Large intestine (tissue), 3 donors: ENCODE results near the gene DPP10. TPM values are rescaled to one million over a fixed set of nuclear protein-coding genes. Genes with fewer than 3 reads are reported as not detected.

Source experiments
- DNase-seq, 2 donors: peaks; one replicate each; pipeline versions ENCODE4 v3.0.0 to v3.0.0-alpha.2; 2013
- H3K27ac ChIP-seq: one replicate; pipeline ENCODE4 v1.5.1; 2013; ENCODE audit warnings: low read length
- H3K27me3 ChIP-seq: 2 replicates; pipeline ENCODE4 v1.6.1; 2013; ENCODE audit warnings: low read length; ENCODE audit not compliant: control insufficient read depth, insufficient read depth
- H3K36me3 ChIP-seq: 2 replicates; pipeline ENCODE4 v1.6.1; 2013; ENCODE audit warnings: low read length; ENCODE audit not compliant: control insufficient read depth, insufficient read depth
- H3K4me1 ChIP-seq: one replicate; pipeline ENCODE4 v1.6.1; 2013; ENCODE audit warnings: low read length; ENCODE audit not compliant: control insufficient read depth, insufficient read depth
- H3K4me3 ChIP-seq: one replicate; pipeline ENCODE4 v1.5.1; 2013; ENCODE audit warnings: low read length
- H3K9me3 ChIP-seq: one replicate; pipeline ENCODE4 v1.6.1; 2013; ENCODE audit warnings: mild to moderate bottlenecking, low read depth, low read length, moderate library complexity; ENCODE audit not compliant: control insufficient read depth
- WGBS: methylation state at CpG from one replicate; pipeline ENCODE4 v1.1.5; 2013; ENCODE audit warnings: low lambda C conversion rate; ENCODE audit not compliant: insufficient coverage; 5-methylcytosine and 5-hydroxymethylcytosine counted together
- polyA plus RNA-seq: library from polyadenylated mRNA; unstranded; fragments of 120-200 nt; gene quantifications from one replicate; pipeline ENCODE4 v1.2.1, GENCODE V29; 2013

The DPP10 gene
- polyA plus RNA-seq, 1 donor = 17.3 TPM

DNA sequence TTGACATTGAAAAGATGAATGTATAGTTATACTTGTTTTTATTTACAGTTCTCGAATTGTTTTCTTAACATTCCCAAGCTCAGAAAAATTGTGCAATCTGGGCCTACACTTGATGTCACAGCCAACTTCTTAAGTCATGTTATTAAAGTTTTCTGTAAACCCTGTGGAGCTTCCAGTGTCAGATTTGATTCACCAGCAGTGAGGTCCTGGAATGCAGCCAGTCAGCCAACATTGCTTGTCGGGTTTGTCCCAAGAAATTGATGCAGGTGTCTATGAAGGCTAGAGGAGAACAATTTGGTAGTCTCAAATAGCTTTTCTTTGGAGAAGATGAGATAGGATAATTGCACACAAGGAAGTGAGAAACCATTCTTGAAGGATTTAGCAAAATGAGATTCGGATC is 732.2 kb downstream of the DPP10 start:
- Histone ChIP-seq H3K36me3 (peaks cover 2% of the 10 kb centered on the region), H3K4me3 (no peak overlapping the region), H3K27ac (no peak overlapping the region), H3K4me1 (no peaks in the 10 kb centered on the region), H3K27me3 (no peaks in the 10 kb centered on the region), H3K9me3 (no peaks in the 10 kb centered on the region)
- no peak for DNase-seq
- WGBS = no CpG with 5 or more reads among the region's 3 CpGs

DNA sequence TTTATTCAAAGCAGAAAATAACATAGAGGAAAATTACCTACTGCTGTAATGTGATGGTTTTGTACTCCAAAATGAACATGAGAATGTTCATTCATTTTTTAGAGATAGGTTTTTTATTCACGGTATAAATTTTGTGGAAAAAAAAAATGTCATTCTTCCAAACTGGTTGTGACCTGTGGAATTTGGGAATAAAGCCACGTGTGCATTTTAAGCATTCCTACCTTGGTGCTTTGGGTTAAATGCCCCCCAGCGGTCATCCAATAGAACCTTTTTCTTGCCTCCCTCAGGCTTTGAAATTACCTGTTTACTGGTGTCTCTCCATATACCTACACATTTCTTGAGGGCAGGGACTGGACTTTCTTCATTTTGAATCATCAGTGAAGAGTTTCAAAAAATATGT is 740.7 kb downstream of the DPP10 start:
- Histone ChIP-seq H3K36me3 (no peaks in the 10 kb centered on the region), H3K4me3 (no peak overlapping the region), H3K27me3 (no peaks in the 10 kb centered on the region), H3K9me3 (peaks cover 3% of the 10 kb centered on the region), H3K4me1 (no peaks in the 10 kb centered on the region), H3K27ac (no peak overlapping the region)
- no peak for DNase-seq
- WGBS = no CpG with 5 or more reads among the region's 3 CpGs

DNA sequence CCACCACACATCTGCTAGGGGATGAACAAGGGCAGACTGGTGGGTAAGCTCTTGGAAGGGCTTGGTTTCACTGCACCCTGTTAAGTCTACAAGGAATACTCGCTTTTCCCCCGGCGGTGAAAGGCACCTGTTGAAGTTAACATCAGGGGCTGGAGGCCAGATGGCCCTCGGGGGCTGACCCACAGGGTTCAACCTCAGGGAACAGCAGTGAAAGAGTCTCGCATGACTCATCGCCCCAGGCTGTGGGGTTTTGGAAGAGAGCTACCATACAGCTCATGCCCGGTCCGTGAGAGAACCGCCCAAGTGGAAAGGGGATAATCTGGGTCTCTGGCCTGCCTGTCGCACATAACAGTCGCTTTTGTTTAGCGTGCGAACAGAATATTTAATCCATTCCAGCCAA is 748.0 kb downstream of the DPP10 start:
- H3K36me3 ChIP-seq = peaks cover 3% of the 10 kb centered on the region
- H3K9me3 ChIP-seq = peaks cover 3% of the 10 kb centered on the region
- H3K4me3 ChIP-seq = no peak overlapping the region
- no peaks in the 10 kb centered on the region for H3K4me1 ChIP-seq
- no peak overlapping the region for H3K27ac ChIP-seq
- no CpG with 5 or more reads among the region's 13 CpGs for WGBS
- DNase-seq = no peak
- H3K27me3 ChIP-seq = no peaks in the 10 kb centered on the region

DNA sequence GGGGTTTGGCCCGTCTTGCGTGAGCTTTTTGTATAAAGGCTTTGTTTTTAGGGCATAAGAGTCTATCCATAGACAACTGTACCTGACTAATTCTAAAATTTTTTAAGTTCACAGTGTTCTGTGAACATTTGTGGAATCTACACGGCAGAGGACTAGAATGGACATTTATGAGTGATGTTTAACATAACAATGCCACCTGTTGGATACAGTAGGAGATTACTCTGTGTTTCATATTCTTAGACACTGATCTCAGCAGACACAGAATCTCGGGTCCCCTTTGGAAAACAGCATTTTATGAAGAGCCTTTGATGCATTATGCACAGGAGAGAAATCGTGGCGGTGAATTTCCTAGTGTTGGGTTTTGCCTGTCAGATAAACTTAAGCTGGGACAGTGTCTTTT is 752.2 kb downstream of the DPP10 start:
- no peak overlapping the region for H3K27ac ChIP-seq
- H3K27me3 ChIP-seq = no peaks in the 10 kb centered on the region
- WGBS = 40% methylated on average over 1 of the region's 6 CpGs
- H3K4me1 ChIP-seq = no peaks in the 10 kb centered on the region
- DNase-seq = no peak
- no peaks in the 10 kb centered on the region for H3K9me3 ChIP-seq
- peaks cover 3% of the 10 kb centered on the region for H3K36me3 ChIP-seq
- no peak overlapping the region for H3K4me3 ChIP-seq

DNA sequence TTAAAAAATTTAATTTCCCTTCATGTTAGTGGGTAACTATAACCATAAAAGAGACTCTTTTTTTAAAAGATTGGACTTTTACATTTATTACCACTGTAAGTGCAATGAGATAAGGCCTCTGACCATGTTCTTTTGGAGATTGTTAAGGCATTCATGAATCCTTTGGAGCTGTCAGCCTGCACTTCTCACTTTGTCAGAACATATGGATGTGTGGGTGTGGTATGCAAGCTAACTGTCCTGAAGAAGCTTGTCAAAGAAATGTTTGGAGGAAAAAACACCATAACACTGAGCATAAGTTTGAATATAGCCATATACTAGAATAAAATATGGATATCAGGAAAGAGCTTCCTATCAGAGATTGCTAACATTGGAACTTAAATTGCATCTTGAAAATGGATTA is 754.1 kb downstream of the DPP10 start:
- H3K27me3 ChIP-seq = no peaks in the 10 kb centered on the region
- H3K36me3 ChIP-seq = no peaks in the 10 kb centered on the region
- no peak overlapping the region for H3K4me3 ChIP-seq
- H3K27ac ChIP-seq = no peak overlapping the region
- DNase-seq = no peak
- no peaks in the 10 kb centered on the region for H3K9me3 ChIP-seq
- H3K4me1 ChIP-seq = no peaks in the 10 kb centered on the region

DNA sequence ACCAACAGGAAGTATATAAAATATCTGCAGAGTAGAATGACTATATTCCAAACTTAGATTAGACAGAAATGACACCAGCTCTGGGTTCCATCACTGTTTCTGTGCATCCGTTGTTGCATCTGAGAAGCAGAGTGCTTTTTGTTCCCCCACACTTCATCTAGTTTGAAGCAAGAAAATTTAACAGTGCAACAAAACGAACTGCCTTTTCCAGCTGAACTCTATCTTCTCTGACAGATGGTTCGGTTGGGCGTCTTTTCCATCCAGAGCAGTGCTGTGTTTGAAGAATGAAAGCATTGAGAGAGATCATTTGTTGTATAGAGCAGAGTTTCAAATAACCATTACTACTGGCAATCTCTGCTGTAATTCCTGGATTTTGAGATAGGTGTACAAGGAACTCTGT is 757.5 kb downstream of the DPP10 start:
- H3K27me3 ChIP-seq = no peaks in the 10 kb centered on the region
- H3K9me3 ChIP-seq = no peaks in the 10 kb centered on the region
- H3K4me1 ChIP-seq = no peaks in the 10 kb centered on the region
- no peaks in the 10 kb centered on the region for H3K36me3 ChIP-seq
- WGBS = no CpG with 5 or more reads among the region's 4 CpGs
- H3K27ac ChIP-seq = no peak overlapping the region
- no peak for DNase-seq
- H3K4me3 ChIP-seq = no peak overlapping the region

DNA sequence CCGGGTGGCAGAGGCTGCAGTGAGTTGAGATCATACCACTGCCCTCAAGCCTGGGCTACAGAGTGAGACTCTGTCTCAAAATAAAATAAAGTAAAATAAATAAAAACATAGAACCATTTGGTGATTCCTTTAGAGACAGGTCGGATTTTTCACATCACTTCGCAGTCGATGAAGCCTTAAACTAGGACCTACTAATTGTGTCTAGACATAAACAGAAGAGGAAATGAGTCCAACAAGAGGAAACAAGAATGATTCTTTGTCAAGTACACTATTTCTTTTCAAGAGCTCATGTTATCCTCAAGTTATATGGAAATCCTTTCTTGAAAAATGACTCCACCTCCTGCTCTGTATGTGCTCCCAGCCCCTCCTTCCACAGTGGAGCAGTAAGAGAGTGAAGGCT is 758.9 kb downstream of the DPP10 start:
- Histone ChIP-seq H3K9me3 (no peaks in the 10 kb centered on the region), H3K4me1 (no peaks in the 10 kb centered on the region), H3K27ac (no peak overlapping the region), H3K4me3 (no peak overlapping the region), H3K27me3 (no peaks in the 10 kb centered on the region), H3K36me3 (no peaks in the 10 kb centered on the region)
- DNase-seq = no peak
- 100% methylated on average over 2 of the region's 4 CpGs for WGBS

DNA sequence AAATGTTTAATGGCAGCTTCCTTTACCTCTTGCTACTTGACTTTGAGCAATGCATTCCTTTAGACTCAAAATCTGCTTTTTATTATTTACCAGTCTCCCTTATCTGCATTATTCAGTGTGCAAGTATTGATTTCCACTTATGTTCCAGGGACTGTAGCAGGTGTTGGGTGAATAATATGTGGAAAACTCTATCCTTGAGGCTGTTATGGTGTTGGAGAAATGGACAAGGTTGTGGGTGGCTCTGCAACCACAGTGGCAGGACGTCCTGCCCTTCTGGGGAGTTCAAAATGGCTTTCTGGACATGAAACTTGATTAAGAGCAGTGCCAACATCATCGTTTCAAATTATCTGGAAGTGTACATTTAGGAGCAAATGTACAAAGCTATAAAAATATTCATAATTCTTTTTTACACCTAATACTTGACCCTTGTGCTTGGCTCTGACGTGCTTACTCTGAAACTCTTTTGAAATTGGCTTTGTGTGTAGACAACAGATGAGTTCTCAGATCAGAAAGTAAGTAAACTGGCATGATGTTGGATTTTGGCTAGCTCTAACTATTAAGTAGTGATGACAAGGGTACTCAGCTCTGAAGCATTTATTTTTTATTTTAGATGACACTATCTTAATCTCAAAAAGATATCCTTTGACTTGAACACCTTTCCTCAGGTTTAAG is 766.2 kb downstream of the DPP10 start:
- DNase-seq = no peak
- Histone ChIP-seq H3K27me3 (no peaks in the 10 kb centered on the region), H3K27ac (no peak overlapping the region), H3K9me3 (no peaks in the 10 kb centered on the region), H3K4me1 (no peaks in the 10 kb centered on the region), H3K36me3 (no peaks in the 10 kb centered on the region), H3K4me3 (no peak overlapping the region)
- WGBS = no CpG with 5 or more reads among the region's 3 CpGs

DNA sequence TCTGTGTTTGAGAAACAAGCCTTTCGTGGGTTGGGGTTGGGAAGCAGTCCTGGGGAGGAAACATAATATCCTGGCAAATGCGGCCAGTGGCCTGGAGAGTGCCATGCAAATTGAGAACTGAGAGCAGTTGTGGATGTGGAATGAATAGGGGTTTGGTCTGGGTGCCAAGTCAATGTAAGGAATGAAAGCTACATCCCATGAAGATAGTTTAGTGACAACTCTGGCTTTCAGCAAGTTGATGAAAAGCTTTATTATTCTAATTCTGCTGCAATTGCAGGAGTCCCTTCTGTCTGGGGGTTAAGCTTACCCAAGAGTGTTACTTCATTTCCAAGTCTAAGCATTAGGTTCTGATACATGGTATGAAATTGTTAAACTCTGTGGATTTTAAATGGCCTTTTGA is 771.6 kb downstream of the DPP10 start:
- Histone ChIP-seq H3K36me3 (no peaks in the 10 kb centered on the region), H3K4me3 (no peak overlapping the region), H3K27ac (no peak overlapping the region), H3K9me3 (no peaks in the 10 kb centered on the region), H3K4me1 (no peaks in the 10 kb centered on the region), H3K27me3 (no peaks in the 10 kb centered on the region)
- DNase-seq = no peak
- no CpG with 5 or more reads among the region's 2 CpGs for WGBS

DNA sequence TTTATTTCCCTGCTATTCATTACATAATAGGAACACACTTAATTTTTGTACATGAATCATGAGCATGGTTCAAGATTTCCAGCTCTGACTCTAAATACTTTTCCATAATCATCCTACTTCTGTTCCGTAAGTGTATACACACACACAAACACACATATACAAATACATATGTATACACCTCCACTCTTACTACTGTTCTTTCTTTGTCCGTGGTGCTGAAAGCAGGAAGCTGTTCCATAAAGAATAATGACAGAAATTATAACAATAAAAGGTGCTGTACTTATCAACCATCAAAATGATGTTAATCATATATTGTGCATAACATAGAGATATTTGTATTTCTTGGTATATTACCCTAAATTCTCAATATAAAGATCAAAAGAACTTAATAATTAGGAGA is 776.9 kb downstream of the DPP10 start:
- H3K4me1 ChIP-seq = no peaks in the 10 kb centered on the region
- no peak overlapping the region for H3K4me3 ChIP-seq
- no peak for DNase-seq
- WGBS = 100% methylated on average over 1 of the region's 2 CpGs
- no peak overlapping the region for H3K27ac ChIP-seq
- H3K27me3 ChIP-seq = no peaks in the 10 kb centered on the region
- no peaks in the 10 kb centered on the region for H3K36me3 ChIP-seq
- no peaks in the 10 kb centered on the region for H3K9me3 ChIP-seq

DNA sequence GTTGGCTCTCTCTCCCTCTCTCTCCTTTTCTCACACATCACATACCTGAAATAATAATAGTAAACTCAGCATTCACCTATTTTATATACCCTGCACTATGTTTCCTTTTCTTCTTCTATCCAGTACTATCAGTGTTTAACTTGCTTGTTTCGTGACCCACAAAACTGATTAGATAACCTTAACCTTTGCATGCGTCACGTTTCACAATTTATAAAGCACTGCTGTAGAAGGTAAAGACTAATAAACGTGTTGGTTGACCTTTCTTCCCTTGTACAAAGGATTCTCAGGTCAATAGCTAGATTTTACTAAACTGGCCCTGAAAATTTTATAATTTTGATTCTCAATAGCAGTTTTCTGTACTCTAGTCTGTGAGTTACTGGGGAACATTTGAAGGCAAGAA is 791.7 kb downstream of the DPP10 start:
- Histone ChIP-seq H3K9me3 (no peaks in the 10 kb centered on the region), H3K27ac (peak overlapping the region; percentile 47), H3K4me3 (no peak overlapping the region), H3K4me1 (peaks cover 25% of the 10 kb centered on the region), H3K27me3 (no peaks in the 10 kb centered on the region), H3K36me3 (no peaks in the 10 kb centered on the region)
- peak; percentile 35 to 74 for DNase-seq
- WGBS = 17% methylated on average over 1 of the region's 4 CpGs
